ENCODE data around the gene UROC1. TPM values are rescaled to one million over a fixed set of nuclear protein-coding genes. Genes with fewer than 3 reads are reported as not detected.

UROC1 gene
- total RNA-seq, 1 experiment from 2014 or later, result not detected

DNA sequence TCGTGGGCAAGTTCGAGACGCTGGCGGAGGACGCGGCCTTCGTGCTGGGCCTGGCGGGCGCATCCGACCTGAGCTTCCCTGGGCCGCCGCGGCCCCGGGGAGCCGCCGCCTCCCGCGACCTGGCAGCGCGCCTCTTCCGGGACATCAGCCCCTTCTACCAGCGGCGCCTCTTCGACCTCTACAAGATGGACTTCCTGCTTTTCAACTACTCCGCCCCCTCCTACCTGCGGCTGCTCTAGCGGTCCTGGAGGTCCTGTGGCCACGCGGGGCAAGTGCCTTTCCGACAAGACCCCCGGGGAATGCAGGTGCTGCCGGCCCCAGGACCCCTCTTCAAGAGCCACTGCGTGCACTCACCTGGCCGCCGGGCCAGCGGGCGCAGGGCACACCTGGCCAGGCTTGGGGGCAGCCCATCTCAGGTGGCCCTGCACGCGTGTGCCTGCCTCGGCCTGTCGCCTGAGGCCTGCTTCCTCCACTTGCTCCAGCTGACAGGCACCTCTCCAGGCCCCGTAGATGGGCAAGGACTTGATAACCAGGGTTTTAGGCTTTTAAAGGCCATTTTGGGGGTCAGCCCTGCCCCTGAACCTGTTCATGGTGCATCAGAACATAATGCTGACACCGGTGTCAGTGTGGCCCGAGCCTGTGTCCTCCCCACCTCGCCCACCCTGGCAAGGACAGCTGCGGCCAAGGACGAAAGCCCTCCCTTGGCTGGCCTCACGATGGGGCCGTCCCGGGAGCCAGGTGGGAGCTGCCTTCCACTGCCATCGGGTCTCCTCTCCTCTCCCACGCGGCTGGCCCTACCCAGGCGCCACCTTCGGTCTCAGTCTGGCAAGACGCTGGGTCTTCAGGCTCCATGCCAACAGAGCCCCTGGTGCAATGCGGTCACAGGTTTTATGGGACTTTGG lies 25.0 kb upstream of the UROC1 start (continued):
- TF ChIP-seq ATF3 (IDR thresholded peaks at IDR 0.05) (no peak), CEBPB (IDR thresholded peaks at IDR 0.05; ENCODE audit: low read depth) (no peak), FOSL1 (IDR thresholded peaks at IDR 0.05; ENCODE audit: low read depth) (no peak), SP1 (IDR thresholded peaks at IDR 0.05; ENCODE audit: low read depth) (no peak), POLR2A (IDR thresholded peaks at IDR 0.05; ENCODE audit: borderline replicate concordance, extremely low read depth, insufficient read depth, insufficient read length) (no peak), JUND (IDR thresholded peaks at IDR 0.05) (no peak), MAX (IDR thresholded peaks at IDR 0.05) (no peak)
- TF ChIP-seq, protein P1, sequence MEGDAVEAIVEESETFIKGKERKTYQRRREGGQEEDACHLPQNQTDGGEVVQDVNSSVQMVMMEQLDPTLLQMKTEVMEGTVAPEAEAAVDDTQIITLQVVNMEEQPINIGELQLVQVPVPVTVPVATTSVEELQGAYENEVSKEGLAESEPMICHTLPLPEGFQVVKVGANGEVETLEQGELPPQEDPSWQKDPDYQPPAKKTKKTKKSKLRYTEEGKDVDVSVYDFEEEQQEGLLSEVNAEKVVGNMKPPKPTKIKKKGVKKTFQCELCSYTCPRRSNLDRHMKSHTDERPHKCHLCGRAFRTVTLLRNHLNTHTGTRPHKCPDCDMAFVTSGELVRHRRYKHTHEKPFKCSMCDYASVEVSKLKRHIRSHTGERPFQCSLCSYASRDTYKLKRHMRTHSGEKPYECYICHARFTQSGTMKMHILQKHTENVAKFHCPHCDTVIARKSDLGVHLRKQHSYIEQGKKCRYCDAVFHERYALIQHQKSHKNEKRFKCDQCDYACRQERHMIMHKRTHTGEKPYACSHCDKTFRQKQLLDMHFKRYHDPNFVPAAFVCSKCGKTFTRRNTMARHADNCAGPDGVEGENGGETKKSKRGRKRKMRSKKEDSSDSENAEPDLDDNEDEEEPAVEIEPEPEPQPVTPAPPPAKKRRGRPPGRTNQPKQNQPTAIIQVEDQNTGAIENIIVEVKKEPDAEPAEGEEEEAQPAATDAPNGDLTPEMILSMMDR (IDR thresholded peaks at IDR 0.05 in 2 of 3, conservative IDR thresholded peaks at IDR 0.05 in 1 of 3; ENCODE audit: borderline replicate concordance in 1 of 3, insufficient read depth in 1 of 3, low read depth in 2 of 3, low read length in 2 of 3), result no peak

DNA sequence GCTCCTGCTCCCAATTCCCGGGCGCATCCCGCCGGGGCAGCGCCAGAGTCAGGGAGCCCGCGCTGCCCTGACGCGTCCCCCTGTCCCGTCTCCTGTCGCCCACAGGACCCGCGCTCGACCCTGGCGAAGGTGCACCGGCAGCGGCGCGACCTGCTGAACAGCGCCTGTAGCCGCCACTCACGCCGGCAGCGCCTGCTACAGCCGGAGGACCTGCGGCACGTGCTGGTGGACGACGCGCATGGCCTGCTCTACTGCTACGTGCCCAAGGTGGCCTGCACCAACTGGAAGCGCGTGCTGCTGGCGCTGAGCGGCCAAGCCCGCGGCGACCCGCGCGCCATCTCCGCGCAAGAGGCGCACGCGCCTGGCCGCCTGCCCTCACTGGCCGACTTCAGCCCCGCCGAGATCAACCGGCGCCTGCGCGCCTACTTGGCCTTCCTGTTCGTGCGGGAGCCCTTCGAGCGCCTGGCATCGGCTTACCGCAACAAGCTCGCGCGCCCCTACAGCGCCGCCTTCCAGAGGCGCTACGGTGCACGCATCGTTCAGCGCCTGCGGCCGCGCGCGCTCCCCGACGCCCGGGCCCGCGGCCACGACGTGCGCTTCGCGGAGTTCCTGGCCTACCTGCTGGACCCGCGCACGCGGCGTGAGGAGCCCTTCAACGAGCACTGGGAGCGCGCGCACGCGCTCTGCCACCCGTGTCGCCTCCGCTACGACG lies 24.2 kb upstream of the UROC1 start:
- Histone ChIP-seq H3K9ac (ENCODE audit: low read length) (no peak overlapping the region), H3K4me3 (replicated peaks in 1 of 2; ENCODE audit: low read depth in 1 of 2, low read length in 2 of 2) (no peak overlapping the region), H3K27me3 (ENCODE audit: insufficient read depth, low read length) (no peaks in the 10 kb centered on the region), H3K79me2 (ENCODE audit: insufficient read depth, low read length) (no peaks in the 10 kb centered on the region), H3K4me1 (ENCODE audit: control insufficient read depth in 1 of 2, insufficient read depth in 2 of 2, low read length in 2 of 2) (peaks cover 15 to 18% of the 10 kb centered on the region in 2 experiments; a peak in 3 of 4 replicates), H2AFZ (ENCODE audit: low read depth, low read length, poor library complexity, severe bottlenecking) (no peak overlapping the region), H3K9me2 (ENCODE audit: insufficient read depth) (no peaks in the 10 kb centered on the region), H4K20me1 (ENCODE audit: insufficient read depth) (no peaks in the 10 kb centered on the region), H3K4me2 (ENCODE audit: low read length) (no peak overlapping the region), H3K36me3 (ENCODE audit: control insufficient read depth in 1 of 2, insufficient read depth in 2 of 2, low read length in 2 of 2) (no peaks in the 10 kb centered on the region), H3K27ac (ENCODE audit: low read depth, low read length) (no peak overlapping the region), H3K9me3 (ENCODE audit: control insufficient read depth in 1 of 2, insufficient read depth in 1 of 2, low read depth in 1 of 2, low read length in 2 of 2) (no peaks in the 10 kb centered on the region)
- DNase-seq (ENCODE audit: low read depth, low spot score) (no peak), ATAC-seq (no peak)
- TF ChIP-seq POLR2A (IDR thresholded peaks at IDR 0.05; ENCODE audit: borderline replicate concordance, extremely low read depth, insufficient read depth, insufficient read length) (no peak), EZH2phosphoT487 (IDR thresholded peaks at IDR 0.05; ENCODE audit: borderline replicate concordance) (no peak), CEBPB (IDR thresholded peaks at IDR 0.05; ENCODE audit: low read depth) (no peak), SRF (IDR thresholded peaks at IDR 0.05; ENCODE audit: low read depth) (no peak), SP1 (IDR thresholded peaks at IDR 0.05; ENCODE audit: low read depth) (no peak), RAD21 (IDR thresholded peaks at IDR 0.05; ENCODE audit: low read depth) (no peak), ZNF274 (IDR thresholded peaks at IDR 0.05; ENCODE audit: low read depth, low read length) (no peak), JUND (IDR thresholded peaks at IDR 0.05) (no peak)
- TF ChIP-seq, protein P1 (IDR thresholded peaks at IDR 0.05 in 2 of 3, conservative IDR thresholded peaks at IDR 0.05 in 1 of 3; ENCODE audit: borderline replicate concordance in 1 of 3, insufficient read depth in 1 of 3, low read depth in 2 of 3, low read length in 2 of 3), result no peak
- intact Hi-C loops (cut with micrococcal nuclease), result no loop called here
- BruUV-seq (replicated peaks), result no TSS peak
- ChIA-PET POLR2A (no interaction called here), RAD21 (ENCODE audit: low non-redundant PET in 1 of 2, low total read pairs in 2 of 2, uncharacterized antibody in 2 of 2, unreplicated experiment in 2 of 2) (no interaction called here), CTCF (no interaction called here)

Measured in HCT116 (cell line).